ENCODE data around the gene WDR27.
"Not testable (repeated sequence)": the region's sequence is repeated elsewhere in the genome, so short reads cannot be mapped to it uniquely, and the experiment has no call there.

Gene WDR27

GRCh38 chr6:169647637-169648036, 54.2 kb downstream of the WDR27 start:
- TF ChIP-seq CTCF (conservative IDR thresholded peaks at IDR 0.05): no peak
- no peak overlapping the region for H3K27ac ChIP-seq

- H3K27ac ChIP-seq: no peak overlapping the region
- no peak for TF ChIP-seq CTCF (conservative IDR thresholded peaks at IDR 0.05)
These were observed 54.8 kb downstream of the WDR27 start for GRCh38 chr6:169646906-169647567.

- H3K27ac ChIP-seq: not testable (repeated sequence)
These were observed 56.4 kb downstream of the WDR27 start for GRCh38 chr6:169645459-169645858.

- no peak overlapping the region for H3K27ac ChIP-seq
- TF ChIP-seq CTCF (conservative IDR thresholded peaks at IDR 0.05): no peak
These were observed 58.3 kb downstream of the WDR27 start for GRCh38 chr6:169643521-169643920.

GRCh38 chr6:169642455-169642854, 59.4 kb downstream of the WDR27 start:
- no peak for TF ChIP-seq CTCF (conservative IDR thresholded peaks at IDR 0.05)
- no peak overlapping the region for H3K27ac ChIP-seq

- no peak overlapping the region for H3K27ac ChIP-seq
- no peak for TF ChIP-seq CTCF (conservative IDR thresholded peaks at IDR 0.05)
These were observed 60.3 kb downstream of the WDR27 start for GRCh38 chr6:169641461-169642085.

GRCh38 chr6:169640983-169641382, 60.8 kb downstream of the WDR27 start:
- TF ChIP-seq CTCF (conservative IDR thresholded peaks at IDR 0.05): no peak
- no peak overlapping the region for H3K27ac ChIP-seq

GRCh38 chr6:169640351-169640852, 61.4 kb downstream of the WDR27 start:
- no peak overlapping the region for H3K27ac ChIP-seq
- TF ChIP-seq CTCF (conservative IDR thresholded peaks at IDR 0.05): no peak
